HG03378 (cell line): ENCODE results near the gene CLCN3.
"Not testable (repeated sequence)": the region's sequence is repeated elsewhere in the genome, so short reads cannot be mapped to it uniquely, and the experiment has no call there.

Experiments
- ATAC-seq: cut with Tn5 transposase; IDR thresholded peaks from one replicate; pipeline ENCODE4 v1.9.1; 2021; ENCODE audit warnings: mild to moderate bottlenecking, moderate library complexity; ENCODE audit not compliant: unreplicated experiment

Gene CLCN3

DNA sequence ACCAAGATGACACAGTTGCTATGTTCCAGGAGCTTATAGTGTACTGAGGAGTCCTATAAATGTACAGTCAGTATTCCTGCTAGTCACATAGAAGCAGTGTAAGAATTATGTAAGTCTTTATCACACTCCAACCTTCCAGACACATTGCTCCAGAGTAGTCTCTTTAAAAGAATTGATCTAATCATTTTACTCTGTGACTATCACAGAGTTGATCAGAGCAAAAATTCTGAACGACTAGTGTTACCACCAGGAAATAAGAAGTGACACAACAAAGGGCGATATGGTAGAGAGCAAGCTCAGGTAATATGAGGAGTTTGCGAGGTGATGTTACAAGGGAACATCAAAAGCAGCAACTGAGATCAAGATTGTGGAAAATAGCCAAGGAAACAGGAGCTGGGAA is 146.4 kb downstream of the CLCN3 start:
- ATAC-seq = no peak

GRCh38 chr4:169768385-169768784 is 148.0 kb downstream of the CLCN3 start:
- ATAC-seq = no peak

GRCh38 chr4:169770416-169770815 is 150.0 kb downstream of the CLCN3 start:
- no peak for ATAC-seq

GRCh38 chr4:169771556-169772080 is 151.2 kb downstream of the CLCN3 start:
- not testable (repeated sequence) for ATAC-seq
